ENCODE results near the gene SHMT1.

The SHMT1 gene

GRCh38 chr17:18291718-18292540, 71.4 kb downstream of the SHMT1 start:
- DNase-seq (ENCODE audit: insufficient read length) (no peak), FAIRE-seq (no peak)
- TF ChIP-seq POLR2A (IDR thresholded peaks at IDR 0.05; ENCODE audit: low read depth, low read length) (no peak), POLR2AphosphoS5 (IDR thresholded peaks at IDR 0.05; ENCODE audit: low read depth, low read length) (no peak), TAF1 (IDR thresholded peaks at IDR 0.05; ENCODE audit: borderline replicate concordance, low read depth, low read length) (no peak)

- no peak for FAIRE-seq
- TF ChIP-seq POLR2A (IDR thresholded peaks at IDR 0.05; ENCODE audit: low read depth, low read length), result no peak
- no peak for TF ChIP-seq POLR2AphosphoS5 (IDR thresholded peaks at IDR 0.05; ENCODE audit: low read depth, low read length)
- no peak for TF ChIP-seq TAF1 (IDR thresholded peaks at IDR 0.05; ENCODE audit: borderline replicate concordance, low read depth, low read length)
- no peak for DNase-seq (ENCODE audit: insufficient read length)
Observed at GRCh38 chr17:18285296-18285695, 78.1 kb downstream of the SHMT1 start.

GRCh38 chr17:18281788-18282187, 81.6 kb downstream of the SHMT1 start:
- DNase-seq (ENCODE audit: insufficient read length) (no peak), FAIRE-seq (no peak)
- TF ChIP-seq POLR2AphosphoS5 (IDR thresholded peaks at IDR 0.05; ENCODE audit: low read depth, low read length) (no peak), POLR2A (IDR thresholded peaks at IDR 0.05; ENCODE audit: low read depth, low read length) (no peak), TAF1 (IDR thresholded peaks at IDR 0.05; ENCODE audit: borderline replicate concordance, low read depth, low read length) (no peak)

- DNase-seq (ENCODE audit: insufficient read length) (no peak), FAIRE-seq (no peak)
- TF ChIP-seq POLR2AphosphoS5 (IDR thresholded peaks at IDR 0.05; ENCODE audit: low read depth, low read length) (no peak), POLR2A (IDR thresholded peaks at IDR 0.05; ENCODE audit: low read depth, low read length) (no peak), TAF1 (IDR thresholded peaks at IDR 0.05; ENCODE audit: borderline replicate concordance, low read depth, low read length) (no peak)
Observed at GRCh38 chr17:18280766-18281371, 82.5 kb downstream of the SHMT1 start.

GRCh38 chr17:18280249-18280648, 83.1 kb downstream of the SHMT1 start:
- no peak for FAIRE-seq
- TF ChIP-seq POLR2A (IDR thresholded peaks at IDR 0.05; ENCODE audit: low read depth, low read length), result no peak
- TF ChIP-seq POLR2AphosphoS5 (IDR thresholded peaks at IDR 0.05; ENCODE audit: low read depth, low read length), result no peak
- no peak for TF ChIP-seq TAF1 (IDR thresholded peaks at IDR 0.05; ENCODE audit: borderline replicate concordance, low read depth, low read length)
- DNase-seq (ENCODE audit: insufficient read length), result no peak

- DNase-seq (ENCODE audit: insufficient read length) (no peak), FAIRE-seq (no peak)
- no peak for TF ChIP-seq POLR2A (IDR thresholded peaks at IDR 0.05; ENCODE audit: low read depth, low read length)
Observed at GRCh38 chr17:18278867-18279266, 84.5 kb downstream of the SHMT1 start.

All from GM12892 (cell line).